A673 (cell line): Measurements from ENCODE around the gene RBM15B. TPM values are rescaled to one million over a fixed set of nuclear protein-coding genes. Genes with fewer than 3 reads are reported as not detected.

Experiments
- BruUV-seq: library from RNA; stranded (reverse); fragments of 400-500 nt; replicated peaks from 2 replicates; lab custom pipeline; 2021; lab: Mats Ljungman, UMichigan
- CTCF ChIA-PET: fragments of 300-600 bp; sonication (Branson Sonifier 250); formaldehyde crosslinking; loops from one replicate; lab custom pipeline; 2022; ENCODE audit warnings: antibody characterized with exemption; lab: Charles Lee
- POLR2A ChIA-PET: fragments of 300-600 bp; sonication (Branson Sonifier 250); formaldehyde crosslinking; loops from one replicate; lab custom pipeline; 2022; ENCODE audit warnings: antibody characterized with exemption; ENCODE audit not compliant: low non-redundant PET; lab: Charles Lee
- DNase-seq: peaks from one replicate; pipeline ENCODE4 v3.0.0-alpha.2; 2015; ENCODE audit warnings: low spot score
- H3K27ac ChIP-seq: fragments of 200-600 bp; sonication (generic); 2 replicates; pipeline ENCODE4 v1.5.1; 2016; ENCODE audit warnings: mixed run types, low read depth, mild to moderate bottlenecking, mixed read lengths, antibody characterized with exemption, low read length; ENCODE audit not compliant: poor library complexity, severe bottlenecking
- H3K27me3 ChIP-seq: fragments of 200-600 bp; sonication (generic); replicated peaks from 2 replicates; pipeline ENCODE4 v1.6.1; 2017; ENCODE audit warnings: mixed run types, low read depth, mild to moderate bottlenecking, mixed read lengths, antibody characterized with exemption, low read length; ENCODE audit not compliant: insufficient read depth, poor library complexity
- H3K36me3 ChIP-seq: fragments of 200-600 bp; sonication (generic); 2 replicates; pipeline ENCODE4 v1.6.1; 2016; ENCODE audit warnings: mixed run types, mild to moderate bottlenecking, mixed read lengths, antibody characterized with exemption, low read length; ENCODE audit not compliant: insufficient read depth, poor library complexity, severe bottlenecking
- H3K4me1 ChIP-seq: fragments of 200-600 bp; sonication (generic); 2 replicates; pipeline ENCODE4 v1.6.1; 2017; ENCODE audit warnings: mixed run types, mild to moderate bottlenecking, mixed read lengths, antibody characterized with exemption, low read length; ENCODE audit not compliant: insufficient read depth, poor library complexity, severe bottlenecking
- H3K4me3 ChIP-seq: fragments of 200-600 bp; sonication (generic); 2 replicates; pipeline ENCODE4 v1.5.1; 2016; ENCODE audit warnings: low read depth, mixed run types, mild to moderate bottlenecking, mixed read lengths, low read length; ENCODE audit not compliant: poor library complexity, severe bottlenecking
- H3K9me3 ChIP-seq: fragments of 200-600 bp; sonication (generic); 2 replicates; pipeline ENCODE4 v1.6.1; 2016; ENCODE audit warnings: mixed run types, low read depth, mild to moderate bottlenecking, mixed read lengths, antibody characterized with exemption, low read length; ENCODE audit not compliant: poor library complexity, severe bottlenecking
- CTCF ChIP-seq: fragments of 300-800, 200-600 bp; sonication (generic); conservative IDR thresholded peaks from 2 replicates; pipeline ENCODE4 v1.5.1; 2017; ENCODE audit warnings: low read depth, mild to moderate bottlenecking, antibody characterized with exemption, low read length, moderate library complexity, mixed read lengths
- EZH2 ChIP-seq: fragments of 200-600 bp; sonication (generic); IDR thresholded peaks from 2 replicates; pipeline ENCODE4 v1.6.1; 2017; ENCODE audit warnings: borderline replicate concordance, low read depth, mild to moderate bottlenecking, mixed read lengths, antibody characterized with exemption, low read length; ENCODE audit not compliant: poor library complexity, severe bottlenecking
- intact Hi-C: fragments of 100-400 bp; cut with micrococcal nuclease; formaldehyde crosslinking; loops from one replicate; pipeline ENCODE4 v1.10.0; 2022; ENCODE audit not compliant: unreplicated experiment
- total RNA-seq: library from RNA; stranded (reverse); gene quantifications from 2 replicates; pipeline ENCODE4 v1.2.3, GENCODE V29; 2021

The RBM15B gene
- total RNA-seq, 1 experiment from 2014 or later = 26.8 TPM

- H3K4me1 ChIP-seq = no peaks in the 10 kb centered on the region
- no peak overlapping the region for H3K4me3 ChIP-seq
- H3K36me3 ChIP-seq = no peaks in the 10 kb centered on the region
- H3K9me3 ChIP-seq = no peaks in the 10 kb centered on the region
- no peaks in the 10 kb centered on the region for H3K27me3 ChIP-seq
- no peak for DNase-seq
- TF ChIP-seq EZH2 (no peak), CTCF (no peak)
- POLR2A ChIA-PET = no interaction called here
- no TSS peak for BruUV-seq
- no peak overlapping the region for H3K27ac ChIP-seq
- intact Hi-C loops = no loop called here
- CTCF ChIA-PET = no interaction called here
These were observed 11.8 kb upstream of the RBM15B start for GRCh38 chr3:51379301-51379700.

GRCh38 chr3:51379746-51380455 is 11.2 kb upstream of the RBM15B start:
- Histone ChIP-seq H3K36me3 (no peaks in the 10 kb centered on the region), H3K4me1 (no peaks in the 10 kb centered on the region), H3K4me3 (no peak overlapping the region), H3K27ac (no peak overlapping the region), H3K27me3 (no peaks in the 10 kb centered on the region), H3K9me3 (no peaks in the 10 kb centered on the region)
- TF ChIP-seq EZH2 = no peak
- no peak for TF ChIP-seq CTCF
- BruUV-seq = no TSS peak
- ChIA-PET CTCF (no interaction called here), POLR2A (no interaction called here)
- intact Hi-C loops = no loop called here
- no peak for DNase-seq

DNA sequence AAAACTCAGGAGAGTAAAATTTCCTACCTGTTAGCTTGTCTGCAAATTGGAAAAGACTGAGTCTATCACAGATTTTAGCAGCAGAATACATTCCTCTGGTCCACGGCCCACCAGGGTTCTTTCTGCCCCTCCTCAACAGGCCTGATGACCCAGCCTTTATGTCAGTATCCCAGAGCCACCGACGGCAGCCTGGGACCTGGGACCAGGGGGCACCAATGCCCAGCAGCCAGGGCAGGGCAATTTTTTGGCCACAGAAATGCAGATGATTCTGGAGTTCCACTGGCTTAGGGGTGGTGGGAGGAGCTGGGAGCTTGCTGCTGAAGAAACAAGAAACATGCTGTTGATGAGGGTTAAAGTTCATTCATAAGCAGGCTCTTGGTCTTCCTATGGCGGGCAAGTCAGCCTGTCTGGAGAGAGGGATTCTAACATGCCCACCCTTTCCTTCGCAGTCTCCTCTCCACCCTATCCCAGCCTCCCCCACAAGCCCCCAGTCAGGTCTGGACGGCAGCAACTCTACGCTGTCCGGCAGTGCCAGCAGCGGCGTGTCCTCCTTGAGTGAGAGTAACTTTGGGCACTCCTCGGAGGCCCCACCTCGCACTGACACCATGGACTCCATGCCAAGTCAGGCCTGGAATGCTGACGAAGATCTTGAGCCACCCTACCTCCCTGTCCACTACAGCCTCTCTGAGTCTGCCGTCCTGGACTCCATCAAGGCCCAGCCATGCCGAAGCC is 10.3 kb upstream of the RBM15B start:
- no peaks in the 10 kb centered on the region for H3K9me3 ChIP-seq
- no peak for TF ChIP-seq EZH2
- no peak for TF ChIP-seq CTCF
- no peak overlapping the region for H3K27ac ChIP-seq
- BruUV-seq = no TSS peak
- ChIA-PET CTCF (no interaction called here), POLR2A (no interaction called here)
- H3K4me1 ChIP-seq = no peaks in the 10 kb centered on the region
- intact Hi-C loops = no loop called here
- H3K4me3 ChIP-seq = no peak overlapping the region
- H3K27me3 ChIP-seq = no peaks in the 10 kb centered on the region
- no peak for DNase-seq
- no peaks in the 10 kb centered on the region for H3K36me3 ChIP-seq
